ENCODE results near the gene MSL2.
"Not testable (repeated sequence)": the region's sequence is repeated elsewhere in the genome, so short reads cannot be mapped to it uniquely, and the experiment has no call there.

Gene MSL2, protein sequence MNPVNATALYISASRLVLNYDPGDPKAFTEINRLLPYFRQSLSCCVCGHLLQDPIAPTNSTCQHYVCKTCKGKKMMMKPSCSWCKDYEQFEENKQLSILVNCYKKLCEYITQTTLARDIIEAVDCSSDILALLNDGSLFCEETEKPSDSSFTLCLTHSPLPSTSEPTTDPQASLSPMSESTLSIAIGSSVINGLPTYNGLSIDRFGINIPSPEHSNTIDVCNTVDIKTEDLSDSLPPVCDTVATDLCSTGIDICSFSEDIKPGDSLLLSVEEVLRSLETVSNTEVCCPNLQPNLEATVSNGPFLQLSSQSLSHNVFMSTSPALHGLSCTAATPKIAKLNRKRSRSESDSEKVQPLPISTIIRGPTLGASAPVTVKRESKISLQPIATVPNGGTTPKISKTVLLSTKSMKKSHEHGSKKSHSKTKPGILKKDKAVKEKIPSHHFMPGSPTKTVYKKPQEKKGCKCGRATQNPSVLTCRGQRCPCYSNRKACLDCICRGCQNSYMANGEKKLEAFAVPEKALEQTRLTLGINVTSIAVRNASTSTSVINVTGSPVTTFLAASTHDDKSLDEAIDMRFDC

DNA sequence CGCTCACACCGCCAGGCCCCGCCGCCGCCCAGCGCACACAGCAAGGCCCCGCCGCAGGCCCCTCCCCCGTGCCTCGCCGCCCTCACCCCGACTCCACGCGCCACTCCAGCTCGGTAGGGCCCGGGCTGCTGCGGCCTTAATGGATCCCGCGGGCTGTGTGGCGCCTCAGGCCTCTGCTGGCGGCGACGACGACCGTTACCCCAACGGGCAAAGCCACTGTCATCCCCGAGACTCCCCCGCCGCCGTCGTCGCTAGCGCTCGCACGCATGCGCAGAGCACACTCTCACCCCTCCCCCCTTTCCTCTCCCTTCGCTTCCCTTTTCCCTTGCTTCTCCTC, at the start of gene MSL2:
Gene MSL2, minus strand, starts transcription at position 272 of the 337 bp plus-strand sequence. CDS start 1,222 bp downstream, outside the sequence.
- no peak for DNase-seq

DNA sequence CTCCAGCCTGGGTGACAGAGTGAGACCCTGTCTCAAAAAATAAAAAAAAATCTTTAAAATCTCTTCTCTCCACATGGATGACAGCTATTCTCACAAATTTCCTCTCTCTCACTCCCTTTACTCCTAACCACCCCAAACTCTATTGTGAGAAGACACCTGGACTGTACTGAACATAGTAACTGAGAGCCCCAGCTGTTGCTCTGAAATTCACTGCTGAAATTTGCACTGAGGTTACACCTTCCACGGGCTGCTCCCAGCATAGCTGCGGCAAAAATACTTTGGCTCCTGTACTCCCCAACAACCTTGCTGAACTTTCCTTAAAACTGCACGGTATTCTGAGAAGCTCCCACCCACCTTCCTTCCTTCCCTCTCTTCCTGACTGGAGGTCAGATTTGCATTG, 49.6 kb upstream of the MSL2 start:
- DNase-seq, result no peak

DNA sequence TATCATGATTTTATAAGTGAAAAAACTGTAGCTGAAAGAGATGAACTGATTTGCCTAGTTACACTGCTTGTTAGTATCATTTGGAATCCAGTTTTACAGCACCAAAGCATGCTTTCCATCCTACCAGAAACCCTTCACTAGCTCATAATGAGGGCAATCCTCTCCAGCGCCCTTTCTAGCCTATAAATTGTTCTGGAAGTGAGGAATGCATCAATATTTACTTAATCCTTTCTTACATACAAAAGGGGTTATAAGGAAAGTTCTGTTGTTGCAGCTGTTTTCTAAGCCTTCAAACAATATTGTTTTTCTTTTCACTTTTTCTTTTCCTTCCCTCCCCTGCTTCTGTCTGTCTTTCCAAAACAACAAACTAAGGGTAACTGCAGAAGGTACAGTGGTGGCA, 43.0 kb upstream of the MSL2 start:
- DNase-seq, result no peak

DNA sequence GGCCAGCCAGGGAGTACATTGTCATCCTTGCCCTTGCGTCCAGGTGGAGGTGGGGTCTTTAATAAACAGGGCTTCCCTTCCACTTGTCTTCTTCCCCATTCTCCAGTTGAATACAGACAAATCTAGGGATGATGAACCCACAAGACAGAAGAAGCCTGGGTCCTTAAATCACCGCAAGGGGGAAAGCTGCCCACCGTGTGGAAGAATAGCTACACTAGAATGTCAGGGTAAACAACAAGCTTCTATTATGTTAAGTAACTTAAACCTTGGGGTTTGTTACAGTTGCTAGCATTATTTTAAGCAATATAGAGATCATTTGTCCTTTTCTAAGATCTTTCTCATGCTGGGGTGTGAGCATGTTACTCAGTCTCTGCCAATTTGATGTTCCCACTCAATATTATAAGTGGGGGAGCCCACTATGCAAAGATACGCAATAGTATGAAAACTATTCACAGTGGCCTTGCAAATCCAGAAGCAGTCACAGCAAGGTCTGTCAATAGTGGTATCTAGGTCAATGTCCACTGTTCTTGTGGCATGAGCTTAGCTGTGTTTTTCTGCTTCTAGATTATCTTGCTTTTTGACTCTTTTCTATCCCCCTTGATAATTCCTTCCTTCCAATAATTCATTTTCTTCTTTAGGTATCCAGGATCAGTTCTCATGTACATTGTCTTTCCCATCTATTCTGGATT, 42.0 kb upstream of the MSL2 start:
- no peak for DNase-seq

DNA sequence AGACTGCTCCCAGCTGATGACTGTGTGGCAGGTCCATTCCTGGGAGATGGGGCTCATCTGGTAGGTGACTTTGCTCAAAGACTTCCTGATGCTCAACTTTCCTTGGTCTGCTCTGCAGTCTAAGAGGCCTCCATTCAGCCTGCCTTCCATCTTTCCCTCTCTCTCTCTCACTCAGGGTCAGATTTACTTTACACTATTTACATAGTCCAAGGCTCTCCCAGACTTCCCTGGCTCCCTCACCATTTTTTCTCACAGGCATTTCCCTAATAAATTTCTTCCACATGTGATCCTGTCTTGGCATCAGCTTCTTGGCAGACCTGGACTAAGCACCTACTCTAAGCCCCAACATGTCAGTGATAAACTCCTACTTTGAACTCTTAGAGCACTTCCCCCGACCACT, 41.0 kb upstream of the MSL2 start:
- DNase-seq, result no peak

DNA sequence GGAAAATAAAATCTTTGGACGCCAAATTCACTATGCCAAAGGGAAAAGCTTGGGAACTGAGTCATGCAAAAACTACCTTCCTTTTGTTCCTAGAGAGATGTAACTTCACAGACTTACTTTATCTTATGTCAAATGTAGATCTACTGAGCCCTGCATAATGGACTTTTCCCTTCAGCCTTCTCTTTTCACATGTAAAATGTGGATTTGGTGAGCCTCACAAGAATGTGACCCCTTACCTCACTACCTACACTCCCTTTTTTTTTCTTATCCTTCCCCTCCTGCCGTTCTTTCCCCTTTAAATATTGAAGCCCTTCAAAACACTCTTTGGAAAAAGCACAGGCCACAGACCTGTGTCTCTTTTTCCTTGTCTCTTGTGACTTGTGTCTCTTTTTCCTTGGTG, 40.0 kb upstream of the MSL2 start:
- no peak for DNase-seq

DNA sequence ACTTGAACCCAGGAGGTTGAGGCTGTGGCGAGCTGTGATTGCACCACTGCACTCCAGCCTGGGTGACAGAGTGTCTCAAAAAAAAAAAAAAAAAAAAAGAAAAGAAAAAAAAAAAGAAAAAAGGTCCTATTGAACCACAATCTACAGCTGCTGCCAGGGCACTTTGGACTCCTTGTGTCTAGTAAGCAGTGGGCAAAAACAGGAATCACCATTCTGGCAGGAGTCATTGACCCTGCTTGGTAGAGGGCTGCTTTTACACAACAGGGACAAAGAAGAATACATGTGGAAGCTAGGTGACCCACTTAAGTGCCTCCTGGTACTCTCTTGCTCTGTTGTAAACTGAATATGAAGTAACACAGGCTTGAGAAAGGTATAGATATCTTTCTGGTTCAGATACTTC, 39.4 kb upstream of the MSL2 start:
- no peak for DNase-seq

DNA sequence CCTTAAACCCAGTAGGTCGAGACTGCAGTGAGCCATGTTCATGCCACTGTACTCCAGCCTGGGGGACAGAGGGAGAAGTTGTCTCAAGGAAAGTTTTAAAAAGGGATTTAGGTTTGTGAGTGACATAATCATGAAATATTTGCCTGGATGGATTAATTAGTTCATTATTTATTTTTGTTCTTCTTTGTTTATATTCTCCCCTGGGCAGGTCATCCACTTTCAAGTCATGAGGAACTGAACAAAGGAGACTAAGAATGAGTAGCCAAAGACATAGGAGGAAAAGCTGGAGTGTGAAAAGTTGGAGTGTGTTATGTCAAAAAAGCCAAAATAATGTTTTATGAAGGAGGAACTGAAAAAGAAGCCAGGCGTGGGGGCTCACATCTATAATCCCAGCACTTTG, 36.3 kb upstream of the MSL2 start:
- no peak for DNase-seq

DNA sequence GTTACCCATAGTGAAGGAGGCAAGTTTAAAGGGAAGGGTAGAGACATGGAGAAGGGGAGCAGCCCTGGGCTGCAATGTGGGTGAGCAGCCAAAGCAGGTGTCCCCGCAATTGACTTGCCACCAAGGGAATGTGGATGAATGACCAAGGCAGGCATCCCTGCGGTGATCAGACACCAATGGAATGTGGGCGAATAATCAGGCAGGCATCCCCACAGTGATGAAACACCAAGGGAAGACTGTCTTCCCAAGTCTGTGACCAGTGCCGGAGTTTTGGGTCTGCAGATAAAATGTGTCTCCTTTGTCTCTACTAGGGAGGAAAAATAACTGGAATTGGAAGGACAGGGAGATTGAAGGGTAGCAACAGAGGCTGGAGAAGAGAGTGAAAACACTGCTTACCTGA, 26.6 kb upstream of the MSL2 start:
- not testable (repeated sequence) for DNase-seq

DNA sequence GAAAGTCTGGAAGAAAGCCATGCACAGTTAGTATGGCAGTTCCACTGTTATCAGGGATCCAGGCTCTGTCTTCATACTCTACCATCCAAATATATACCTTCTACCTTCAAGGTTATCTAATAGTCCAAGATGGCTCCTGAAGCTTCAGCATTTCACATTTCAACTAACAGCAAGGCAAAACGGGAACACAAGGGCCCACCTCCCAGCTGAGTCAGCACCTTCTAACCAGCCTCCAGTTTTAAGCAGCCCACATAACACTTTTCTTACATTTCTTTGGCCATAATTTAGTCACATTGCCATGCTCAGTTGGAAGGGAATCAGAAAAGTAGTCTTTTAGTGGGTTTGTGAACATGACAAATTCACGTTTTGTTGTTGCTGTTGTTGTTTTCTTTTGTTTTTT, 15.4 kb upstream of the MSL2 start:
- no peak for DNase-seq

DNA sequence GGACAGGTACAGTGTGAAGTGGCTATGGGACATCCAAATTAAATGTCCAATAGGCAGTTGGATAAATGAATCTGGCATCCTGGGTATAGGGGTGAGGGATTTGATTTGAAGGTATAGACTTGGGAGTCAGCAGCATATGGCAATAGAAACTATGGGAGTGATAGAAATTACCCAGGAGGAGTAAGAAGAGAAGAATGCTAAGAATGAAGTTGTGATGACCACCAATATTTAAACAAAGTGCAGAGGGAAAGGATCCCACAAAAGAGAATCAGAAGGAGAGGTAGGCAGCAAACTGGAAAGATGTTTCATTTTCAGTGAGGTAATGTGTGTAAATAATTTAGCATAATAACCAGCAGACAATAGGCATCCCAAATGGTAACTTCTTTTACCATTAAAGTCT, 13.8 kb upstream of the MSL2 start:
- no peak for DNase-seq

DNA sequence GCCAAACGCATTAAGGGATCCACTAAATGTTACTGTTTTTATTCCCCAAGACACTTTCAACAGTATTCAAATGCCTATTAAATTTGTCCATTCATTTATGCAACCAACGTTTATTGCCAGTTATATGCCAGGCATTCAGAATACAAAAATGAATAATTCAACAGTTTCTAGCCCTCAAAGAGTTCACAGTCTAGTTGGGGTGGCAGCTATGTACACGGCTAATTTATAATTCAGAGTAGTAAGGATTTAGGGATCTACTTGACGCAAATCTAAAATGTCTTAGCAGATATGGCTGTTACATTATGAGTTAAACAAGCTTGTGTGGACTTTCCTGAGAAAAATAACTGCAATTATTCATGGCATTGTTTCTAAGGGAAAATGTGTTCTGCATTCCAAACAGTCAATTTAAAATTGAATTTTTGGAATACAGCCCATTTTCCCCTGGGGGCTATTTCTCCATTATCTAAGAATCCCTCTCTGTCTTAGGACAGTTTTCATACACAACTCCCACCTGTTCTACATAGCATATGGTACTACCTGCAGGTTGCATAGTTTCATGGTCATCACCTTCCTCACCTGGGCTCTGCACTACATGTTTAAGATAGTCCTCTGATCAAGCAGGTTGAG, 11.5 kb upstream of the MSL2 start:
- DNase-seq, result no peak

DNA sequence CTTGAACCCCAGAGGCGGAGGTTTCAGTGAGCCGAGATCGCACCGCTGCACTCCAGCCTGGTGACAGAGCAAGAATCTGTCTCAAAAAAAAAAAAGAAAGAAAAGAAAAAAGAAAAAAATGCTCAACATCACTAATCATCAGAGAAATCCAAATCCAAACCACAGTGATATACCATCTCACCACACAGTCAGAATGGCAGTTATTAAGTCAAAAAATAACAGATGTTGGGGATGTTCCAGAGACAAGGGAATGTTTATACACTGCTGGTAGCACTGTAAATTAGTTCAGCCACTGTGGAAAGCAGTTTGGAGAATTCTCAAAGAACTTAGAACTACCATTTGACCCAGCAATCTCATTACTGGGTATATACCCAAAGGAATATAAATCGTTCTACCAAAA, 3.1 kb upstream of the MSL2 start:
- DNase-seq, result not testable (repeated sequence)

DNA sequence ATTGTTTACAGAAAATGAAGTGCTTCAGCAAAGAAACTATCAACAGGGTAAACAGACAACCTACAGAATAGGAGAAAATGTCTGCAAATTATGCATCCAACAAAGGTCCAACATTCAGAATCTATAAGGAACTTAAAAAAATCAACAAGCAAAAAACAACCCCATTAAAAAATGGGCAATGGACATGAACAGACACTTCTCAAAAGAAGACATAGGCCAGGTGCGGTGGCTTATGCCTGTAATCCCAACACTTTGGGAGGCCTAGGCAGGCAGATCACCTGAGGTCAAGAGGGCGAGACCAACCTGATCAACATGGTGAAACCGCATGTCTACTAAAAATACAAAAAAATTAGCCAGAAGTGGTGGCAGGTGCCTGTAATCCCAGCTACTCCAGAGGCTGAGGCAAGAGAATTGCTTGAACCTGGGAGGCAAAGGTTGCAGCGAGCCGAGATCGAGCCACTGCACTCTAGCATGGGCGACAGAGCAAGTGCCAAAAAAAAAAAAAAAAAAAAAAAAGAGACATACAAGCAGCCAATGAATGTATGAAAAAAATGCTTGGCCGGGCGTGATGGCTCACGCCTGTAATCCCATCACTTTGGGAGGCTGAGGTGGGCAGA, 2.4 kb upstream of the MSL2 start:
- not testable (repeated sequence) for DNase-seq

DNA sequence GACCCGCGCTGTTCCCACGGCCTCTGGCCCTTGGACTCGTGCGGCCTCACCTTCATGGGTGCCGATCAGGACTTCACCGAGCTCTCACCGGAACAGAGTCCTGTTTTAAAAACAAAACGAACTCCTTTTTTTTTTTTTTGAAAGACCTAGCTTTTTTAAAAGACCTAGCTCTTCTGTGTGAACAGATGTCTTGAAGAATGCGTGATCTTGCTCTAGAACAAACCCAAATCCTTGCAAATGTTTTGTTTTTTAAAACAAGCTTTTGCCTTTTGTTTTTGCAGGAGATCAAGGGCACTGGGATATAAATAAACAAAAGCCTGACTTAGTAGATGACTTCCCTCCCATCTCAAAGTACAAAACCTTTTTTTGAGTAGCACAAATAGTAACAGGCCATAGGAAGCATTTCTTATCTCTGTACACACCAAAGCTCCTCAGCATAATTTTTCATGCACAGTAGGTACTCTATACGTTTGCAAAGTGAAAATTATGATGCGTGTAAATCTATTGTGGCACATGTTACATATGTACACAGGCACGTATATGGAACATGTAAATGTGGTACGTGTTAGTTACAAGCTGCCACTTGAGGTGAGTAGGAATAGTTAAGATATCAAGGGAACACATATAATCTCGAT, 1.1 kb upstream of the MSL2 start:
- no peak for DNase-seq

DNA sequence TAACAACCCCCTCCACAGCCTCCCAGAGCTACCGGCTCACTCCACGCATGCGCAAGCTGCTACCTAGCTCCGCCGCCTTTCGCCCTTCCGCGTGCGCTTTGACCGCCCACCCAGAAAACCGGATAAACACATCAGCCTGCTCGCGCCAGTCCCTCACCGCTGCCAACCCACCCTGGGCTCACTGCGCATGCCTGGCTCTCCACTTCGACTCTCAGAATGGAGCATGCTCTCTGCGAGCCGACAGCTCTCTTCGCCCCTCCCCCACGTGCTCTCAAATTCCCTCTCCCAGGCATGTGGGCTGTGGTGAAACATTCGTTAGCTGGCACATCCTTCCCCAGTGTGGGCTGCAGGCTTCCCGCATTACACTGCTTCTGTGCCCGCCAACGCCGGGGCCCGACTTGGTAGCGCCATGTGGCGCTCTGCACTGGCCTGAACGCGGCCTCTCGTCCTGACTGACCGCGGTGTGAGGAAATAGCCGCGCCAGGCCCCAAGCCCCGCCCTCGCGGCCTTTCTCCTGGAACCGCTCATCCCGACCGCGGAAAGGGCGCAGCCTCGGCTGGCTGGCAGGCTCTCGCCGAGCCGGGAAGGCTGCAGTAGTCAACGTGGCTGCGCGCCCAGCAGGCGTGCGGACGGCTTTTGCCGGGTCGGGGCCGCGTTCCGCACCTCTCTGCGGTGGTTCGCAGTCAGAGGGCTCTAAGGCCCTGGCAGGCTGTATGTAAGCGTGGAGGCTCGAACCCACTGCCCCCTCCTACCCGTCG, 445 bp upstream of the MSL2 start:
- DNase-seq, result peak; percentile 98

DNA sequence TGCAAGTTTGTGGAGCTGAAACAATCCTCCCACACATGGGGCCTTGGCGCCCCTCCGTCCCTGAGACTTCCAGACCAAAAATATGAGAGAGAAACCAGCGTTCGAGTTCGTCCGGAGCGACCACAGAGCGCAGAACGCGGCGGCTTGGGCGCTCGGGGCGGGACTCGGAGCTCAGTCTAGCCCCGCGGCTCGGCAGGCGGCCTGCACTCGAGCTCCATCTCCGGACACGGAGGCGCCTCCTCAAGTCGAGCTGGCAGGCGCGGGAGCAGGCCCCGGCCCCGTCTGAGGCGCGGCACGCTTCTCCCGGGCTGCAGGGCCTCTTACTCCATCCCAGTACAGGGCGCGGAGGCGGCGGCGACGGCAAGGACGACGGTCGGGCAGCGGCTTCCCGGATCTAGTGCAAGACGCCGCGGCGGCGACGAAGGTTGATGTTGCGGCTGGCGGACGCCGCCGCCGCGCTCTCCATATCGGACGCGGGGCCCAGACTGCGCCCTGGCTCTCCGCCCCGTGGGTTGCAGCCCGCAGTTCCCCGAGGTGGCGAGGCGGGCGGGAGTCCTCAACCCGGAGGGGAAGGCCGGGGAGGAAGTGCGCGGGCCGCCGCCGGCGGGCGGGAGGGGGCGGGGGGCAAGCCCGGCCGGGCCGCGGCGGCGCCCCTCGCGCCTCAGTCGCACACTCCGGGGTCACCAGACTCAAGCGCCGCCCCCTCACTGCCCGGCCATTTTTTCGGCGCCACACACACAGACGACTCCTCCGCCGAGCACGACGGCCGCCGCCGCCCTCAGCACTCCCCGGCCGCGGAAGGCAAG, 674 bp downstream of the MSL2 start:
- no peak for DNase-seq

DNA sequence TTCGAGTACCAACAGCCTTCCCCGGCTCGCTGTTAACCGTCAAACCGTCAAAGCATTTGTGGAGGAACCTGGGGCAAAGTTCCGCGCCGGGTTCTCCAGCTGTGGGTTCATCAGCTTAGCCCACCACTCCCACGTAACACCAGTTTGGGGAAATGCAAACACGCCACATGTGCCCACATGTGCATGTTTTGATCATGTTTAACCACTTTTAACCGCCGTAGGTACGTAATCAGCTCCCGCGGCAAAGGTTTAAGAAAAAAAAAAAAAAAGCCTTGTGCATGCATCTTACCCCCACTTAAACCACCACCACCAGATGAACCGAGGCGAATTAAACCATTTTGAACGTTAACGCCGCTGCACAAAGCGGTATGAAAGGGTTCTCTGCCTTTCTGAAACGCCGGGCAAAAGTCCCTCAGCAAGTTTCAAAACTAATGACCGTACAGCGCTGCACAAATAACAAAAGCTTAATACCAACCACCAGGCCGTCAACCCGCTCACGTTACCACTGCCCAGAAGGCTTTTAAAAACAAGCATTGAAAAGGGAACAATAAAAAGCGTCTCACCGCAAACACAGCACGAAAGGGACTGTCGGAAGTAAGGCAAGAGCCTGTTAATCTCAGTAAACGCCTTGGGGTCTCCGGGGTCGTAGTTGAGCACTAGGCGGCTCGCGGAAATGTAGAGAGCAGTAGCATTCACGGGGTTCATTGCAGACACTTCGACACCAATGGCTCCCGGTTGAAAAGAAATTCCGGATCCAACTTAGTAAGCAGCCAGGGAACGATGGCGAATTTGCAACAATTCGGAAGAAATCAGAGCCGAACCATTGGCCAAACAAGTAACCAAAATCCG, 1.5 kb downstream of the MSL2 start:
- peak; percentile 60 for DNase-seq

DNA sequence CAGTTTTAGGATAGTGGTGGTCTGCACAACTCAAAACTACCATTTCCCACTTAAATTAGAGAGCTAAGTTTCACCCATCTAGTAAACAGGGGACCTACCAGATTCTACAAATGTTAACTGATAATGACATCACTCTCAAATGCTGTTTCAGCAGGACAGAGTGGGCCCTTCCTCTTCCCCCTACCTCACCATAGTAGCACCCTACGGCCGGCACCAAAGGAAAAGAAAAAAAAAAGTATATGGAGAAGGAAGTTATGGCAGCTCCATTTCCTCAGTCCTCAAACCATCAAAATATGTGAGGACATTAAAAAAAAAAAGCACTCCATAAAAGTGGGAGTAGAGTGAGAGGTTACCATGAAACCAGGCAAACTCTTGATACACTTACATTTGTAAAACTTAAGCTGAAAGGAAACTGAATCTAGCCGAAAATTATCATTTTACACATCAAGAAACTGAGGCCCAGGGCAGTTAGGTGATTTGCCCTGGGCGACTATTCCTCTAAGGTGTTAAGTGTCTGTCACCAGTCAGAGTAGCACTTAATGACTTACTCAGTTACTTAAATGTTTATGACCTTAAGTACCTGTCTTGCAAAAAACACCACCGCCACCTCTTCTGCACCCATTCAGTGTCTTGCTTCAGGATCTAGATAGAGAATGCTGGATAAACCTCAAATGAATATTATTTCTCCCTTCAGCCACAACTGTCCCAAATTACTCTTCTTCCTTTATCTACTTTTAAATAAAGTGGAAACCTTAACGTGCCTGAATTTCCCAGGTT, 2.7 kb downstream of the MSL2 start:
- no peak for DNase-seq
